DND-41 (cell line): ENCODE results near the gene OR11H7.
"Not testable (repeated sequence)": the region's sequence is repeated elsewhere in the genome, so short reads cannot be mapped to it uniquely, and the experiment has no call there.

Source experiments
- ATAC-seq: fragments of 200-7000 bp; cut with Tn5 transposase; 3 replicates; pipeline ENCODE4 v1.9.1; 2021; ENCODE audit warnings: low read depth; ENCODE audit not compliant: insufficient read depth
- DNase-seq: peaks from one replicate; pipeline ENCODE4 v3.0.0-alpha.2; 2020
- H2AFZ ChIP-seq: 2 replicates; pipeline ENCODE4 v1.6.0; 2012; ENCODE audit warnings: low read depth, low read length
- H3K27ac ChIP-seq: 2 replicates; pipeline ENCODE4 v1.5.1; 2012; ENCODE audit warnings: low read length, inconsistent platforms
- H3K27me3 ChIP-seq: fragments of 200-600 bp; sonication (generic); 2 replicates; pipeline ENCODE4 v1.6.0; 2012; ENCODE audit warnings: low read length, mild to moderate bottlenecking, inconsistent platforms; ENCODE audit not compliant: insufficient read depth, poor library complexity
- H3K36me3 ChIP-seq: 2 replicates; pipeline ENCODE4 v1.5.1; 2012; ENCODE audit warnings: low read length, inconsistent platforms; ENCODE audit not compliant: insufficient read depth
- H3K4me1 ChIP-seq: 2 replicates; pipeline ENCODE4 v1.5.1; 2012; ENCODE audit warnings: mild to moderate bottlenecking, low read length; ENCODE audit not compliant: insufficient read depth
- H3K4me2 ChIP-seq: 2 replicates; pipeline ENCODE4 v1.6.0; 2012; ENCODE audit warnings: mild to moderate bottlenecking, moderate library complexity, low read length, inconsistent platforms; ENCODE audit not compliant: insufficient read depth
- H3K4me3 ChIP-seq, 2 experiments: fragments of 200-600 bp in 1 of 2; shearing (Covaris generic) in 1 of 2; 2 replicates each; pipeline ENCODE4 v1.5.1; 2012 to 2016; ENCODE audit warnings: inconsistent platforms in 2 of 2, low read length in 2 of 2, mild to moderate bottlenecking in 2 of 2, low read depth in 1 of 2, moderate library complexity in 1 of 2
- H3K79me2 ChIP-seq: 2 replicates; pipeline ENCODE4 v1.6.0; 2012; ENCODE audit warnings: low read length, inconsistent platforms; ENCODE audit not compliant: insufficient read depth
- H3K9ac ChIP-seq: 2 replicates; pipeline ENCODE4 v1.6.0; 2012; ENCODE audit warnings: low read depth, mild to moderate bottlenecking, inconsistent platforms, low read length, moderate library complexity
- H3K9me3 ChIP-seq: 2 replicates; pipeline ENCODE4 v1.5.1; 2012; ENCODE audit warnings: low read length, moderate library complexity, mild to moderate bottlenecking, inconsistent platforms; ENCODE audit not compliant: insufficient read depth, severe bottlenecking
- H4K20me1 ChIP-seq: 2 replicates; pipeline ENCODE4 v1.6.0; 2012; ENCODE audit warnings: low read length; ENCODE audit not compliant: insufficient read depth
- EZH2 ChIP-seq: IDR thresholded peaks from 3 replicates; pipeline ENCODE4 v1.6.1; 2012; ENCODE audit warnings: borderline replicate concordance, low read depth, mild to moderate bottlenecking, moderate library complexity, low read length, inconsistent platforms; ENCODE audit not compliant: severe bottlenecking
- TF ChIP-seq, protein P1 (sequence below): IDR thresholded peaks from 2 replicates; pipeline ENCODE4 v1.5.1; 2012; ENCODE audit warnings: borderline replicate concordance, low read length, moderate library complexity, mild to moderate bottlenecking; ENCODE audit not compliant: poor library complexity, severe bottlenecking; ENCODE audit errors: extremely low read depth

The OR11H7 gene

DNA sequence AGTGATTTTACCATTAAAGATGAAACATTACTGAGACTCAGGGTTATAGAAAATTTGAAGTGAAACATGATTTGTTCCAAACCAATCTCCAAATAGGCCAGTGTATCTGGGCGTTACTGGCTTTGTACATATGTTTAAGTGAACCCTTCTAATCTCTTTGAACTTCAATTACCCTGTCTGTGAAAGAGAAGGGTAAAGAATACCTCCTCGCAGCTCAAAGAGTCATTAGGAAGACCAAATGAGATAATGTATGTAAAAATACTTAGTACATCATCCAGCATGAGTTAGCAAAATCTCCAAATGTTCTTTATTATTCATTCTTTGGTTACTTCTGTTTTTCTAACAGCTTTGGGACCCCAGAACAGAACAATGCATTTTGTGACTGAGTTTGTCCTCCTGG is 5.4 kb upstream of the OR11H7 start, which contains the start of gene OR11H6:
Gene OR11H6, plus strand, starts transcription at position 301 of the 400 bp plus-strand sequence. Its CDS starts 0 bp downstream, at position 301.
- no peak for TF ChIP-seq EZH2
- TF ChIP-seq, protein P1, sequence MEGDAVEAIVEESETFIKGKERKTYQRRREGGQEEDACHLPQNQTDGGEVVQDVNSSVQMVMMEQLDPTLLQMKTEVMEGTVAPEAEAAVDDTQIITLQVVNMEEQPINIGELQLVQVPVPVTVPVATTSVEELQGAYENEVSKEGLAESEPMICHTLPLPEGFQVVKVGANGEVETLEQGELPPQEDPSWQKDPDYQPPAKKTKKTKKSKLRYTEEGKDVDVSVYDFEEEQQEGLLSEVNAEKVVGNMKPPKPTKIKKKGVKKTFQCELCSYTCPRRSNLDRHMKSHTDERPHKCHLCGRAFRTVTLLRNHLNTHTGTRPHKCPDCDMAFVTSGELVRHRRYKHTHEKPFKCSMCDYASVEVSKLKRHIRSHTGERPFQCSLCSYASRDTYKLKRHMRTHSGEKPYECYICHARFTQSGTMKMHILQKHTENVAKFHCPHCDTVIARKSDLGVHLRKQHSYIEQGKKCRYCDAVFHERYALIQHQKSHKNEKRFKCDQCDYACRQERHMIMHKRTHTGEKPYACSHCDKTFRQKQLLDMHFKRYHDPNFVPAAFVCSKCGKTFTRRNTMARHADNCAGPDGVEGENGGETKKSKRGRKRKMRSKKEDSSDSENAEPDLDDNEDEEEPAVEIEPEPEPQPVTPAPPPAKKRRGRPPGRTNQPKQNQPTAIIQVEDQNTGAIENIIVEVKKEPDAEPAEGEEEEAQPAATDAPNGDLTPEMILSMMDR, result no peak
- Histone ChIP-seq H3K79me2 (no peaks in the 10 kb centered on the region), H3K27ac (no peak within 1 kb of the TSS), H3K9me3 (no peaks in the 10 kb centered on the region), H3K4me1 (no peaks in the 10 kb centered on the region), H2AFZ (no peak within 1 kb of the TSS), H3K27me3 (peaks cover 5% of the 10 kb centered on the region), H3K9ac (no peak within 1 kb of the TSS), H3K4me3 (no peak within 1 kb of the TSS), H3K36me3 (no peaks in the 10 kb centered on the region), H3K4me2 (no peak within 1 kb of the TSS), H4K20me1 (no peaks in the 10 kb centered on the region)
- DNase-seq, result no peak
- ATAC-seq, result no peak

DNA sequence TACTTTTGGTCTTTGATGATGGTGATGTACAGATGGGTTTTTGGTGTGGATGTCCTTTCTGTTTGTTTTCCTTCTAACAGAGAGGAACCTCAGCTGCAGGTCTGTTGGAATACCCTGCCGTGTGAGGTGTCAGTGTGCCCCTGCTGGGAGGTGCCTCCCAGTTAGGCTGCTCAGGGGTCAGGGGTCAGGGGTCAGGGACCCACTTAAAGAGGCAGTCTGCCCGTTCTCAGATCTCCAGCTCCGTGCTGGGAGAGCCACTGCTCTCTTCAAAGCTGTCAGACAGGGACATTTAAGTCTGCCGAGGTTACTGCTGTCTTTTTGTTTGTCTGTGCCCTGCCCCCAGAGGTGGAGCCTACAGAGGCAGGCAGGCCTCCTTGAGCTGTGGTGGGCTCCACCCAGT is 6.6 kb downstream of the OR11H7 start:
- not testable (repeated sequence) for DNase-seq

DNA sequence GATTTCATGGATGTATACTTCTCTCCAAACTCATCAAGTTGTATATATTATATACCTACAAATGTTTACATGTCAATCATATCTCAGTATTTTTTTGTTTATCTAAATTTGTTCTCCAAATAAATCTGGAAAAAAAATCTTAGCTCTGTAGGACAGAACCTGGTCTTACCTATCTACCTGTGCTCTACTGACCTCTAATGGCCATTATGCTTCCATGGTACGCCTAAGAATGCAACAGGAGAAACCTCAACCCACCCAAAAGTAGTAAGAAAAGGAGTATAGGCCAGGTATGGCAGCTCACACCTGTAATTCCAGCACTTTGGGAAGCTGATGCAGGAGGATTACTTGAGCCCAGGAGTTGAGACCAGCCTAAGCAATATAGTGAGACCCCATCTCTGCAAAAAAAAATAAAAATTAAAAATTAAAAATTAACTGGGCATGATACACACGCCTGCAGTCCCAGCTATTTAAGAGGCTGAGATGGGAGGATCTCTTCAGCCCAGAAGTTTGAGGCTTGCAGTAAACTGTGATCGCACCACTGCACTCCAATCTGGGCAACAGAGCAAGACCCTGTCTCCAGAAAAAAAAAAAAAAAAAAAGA is 19.0 kb downstream of the OR11H7 start:
- no peaks in the 10 kb centered on the region for H3K4me1 ChIP-seq

More for the DNA sequence above, 6.6 kb downstream of the OR11H7 start:
- not testable (repeated sequence) for H2AFZ ChIP-seq, H3K4me1 ChIP-seq, H3K27me3 ChIP-seq, H3K36me3 ChIP-seq, H4K20me1 ChIP-seq, H3K4me3 ChIP-seq, ATAC-seq, H3K79me2 ChIP-seq, H3K4me2 ChIP-seq, H3K9ac ChIP-seq, H3K9me3 ChIP-seq, H3K27ac ChIP-seq

DNA sequence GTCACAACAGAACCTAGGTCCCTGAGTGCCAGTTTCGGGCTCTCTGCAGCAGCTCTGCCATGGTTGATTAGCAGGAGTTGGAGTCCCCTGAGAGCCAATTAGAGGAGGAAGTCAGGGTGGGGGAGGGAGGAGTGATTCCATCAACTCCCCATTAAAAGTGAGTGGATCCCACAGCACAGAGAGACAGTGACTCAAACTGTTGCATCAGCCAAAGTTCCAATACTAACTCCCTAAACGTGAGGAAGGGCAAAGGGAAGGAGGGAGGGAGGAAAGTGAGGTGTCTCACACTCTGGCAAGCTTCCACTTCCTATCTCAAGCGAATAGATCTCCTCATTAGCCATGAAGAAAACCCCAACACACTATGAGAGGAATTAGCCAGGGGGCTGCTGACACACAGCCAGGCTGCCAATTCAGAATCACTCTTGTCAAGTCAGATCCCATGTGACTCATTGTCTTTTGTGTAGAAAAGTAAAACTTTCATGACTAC is 33.9 kb downstream of the OR11H7 start:
- Histone ChIP-seq H3K4me3 (no peak overlapping the region), H3K27ac (no peak overlapping the region), H4K20me1 (no peaks in the 10 kb centered on the region), H3K4me2 (no peak overlapping the region), H3K4me1 (no peaks in the 10 kb centered on the region), H3K9me3 (no peaks in the 10 kb centered on the region), H3K27me3 (no peaks in the 10 kb centered on the region), H2AFZ (no peak overlapping the region), H3K9ac (no peak overlapping the region), H3K36me3 (no peaks in the 10 kb centered on the region), H3K79me2 (no peaks in the 10 kb centered on the region)
- DNase-seq, result no peak
- TF ChIP-seq EZH2, result no peak
- TF ChIP-seq, protein P1, result no peak
- no peak for ATAC-seq

More for the DNA sequence above, 19.0 kb downstream of the OR11H7 start:
- no peak overlapping the region for H3K4me3 ChIP-seq
- no peak; the same call in 2 of the 3 replicates for ATAC-seq
- no peaks in the 10 kb centered on the region for H3K36me3 ChIP-seq
- H3K79me2 ChIP-seq, result no peaks in the 10 kb centered on the region
- H4K20me1 ChIP-seq, result no peaks in the 10 kb centered on the region
- H3K27ac ChIP-seq, result no peak overlapping the region
- no peak overlapping the region for H2AFZ ChIP-seq
- no peak for DNase-seq
- H3K27me3 ChIP-seq, result no peaks in the 10 kb centered on the region
- no peaks in the 10 kb centered on the region for H3K9me3 ChIP-seq
- H3K9ac ChIP-seq, result no peak overlapping the region
- H3K4me2 ChIP-seq, result no peak overlapping the region
- TF ChIP-seq, protein P1, result peak; percentile 53
- no peak for TF ChIP-seq EZH2

DNA sequence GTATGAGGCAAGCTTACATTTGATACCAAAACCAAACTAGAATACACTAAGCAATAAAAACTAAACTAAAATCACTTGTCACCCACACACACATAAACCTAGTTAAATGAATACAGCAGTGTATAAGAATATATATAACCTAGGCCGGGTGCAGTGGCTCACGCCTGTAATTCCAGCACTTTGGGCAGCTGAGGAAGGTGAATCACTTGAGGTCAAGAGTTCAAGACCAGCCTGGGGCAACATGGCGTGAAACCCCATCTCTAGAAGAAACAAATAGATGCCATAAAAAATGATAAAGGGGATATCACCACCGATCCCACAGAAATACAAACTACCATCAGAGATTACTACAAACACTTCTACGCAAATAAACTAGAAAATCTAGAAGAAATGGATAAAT is 35.6 kb downstream of the OR11H7 start:
- not testable (repeated sequence) for H3K4me3 ChIP-seq, H4K20me1 ChIP-seq, H3K9me3 ChIP-seq, H3K27me3 ChIP-seq, H3K4me1 ChIP-seq, H2AFZ ChIP-seq, H3K4me2 ChIP-seq, H3K9ac ChIP-seq, H3K36me3 ChIP-seq, ATAC-seq, H3K79me2 ChIP-seq, DNase-seq, H3K27ac ChIP-seq
